ENCODE data around the gene CCDC3.

The CCDC3 gene

DNA sequence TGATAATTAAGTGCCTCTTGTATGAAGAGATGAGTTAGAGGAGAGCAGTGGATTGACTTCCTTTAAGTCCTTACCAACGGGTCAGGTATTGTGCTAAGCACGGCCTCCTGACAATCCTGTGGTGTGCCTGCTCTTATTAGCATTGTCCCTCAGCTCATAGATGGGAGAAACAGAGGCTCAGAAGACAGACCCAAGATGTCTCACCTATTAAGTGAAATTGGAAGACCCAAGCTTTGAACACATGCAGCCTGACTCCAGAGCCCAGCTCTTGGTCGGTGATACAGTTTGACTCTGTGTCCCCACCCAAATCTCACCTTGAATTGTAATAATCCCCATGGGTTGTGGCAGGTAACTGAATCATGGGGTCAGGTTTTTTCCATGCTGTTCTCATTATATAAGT, 53.8 kb downstream of the CCDC3 start:
- no peak overlapping the region for H3K27ac ChIP-seq
- no peaks in the 10 kb centered on the region for H3K9me3 ChIP-seq (ENCODE audit: severe bottlenecking)
- H3K36me3 ChIP-seq: no peaks in the 10 kb centered on the region
- no peak overlapping the region for H3K4me3 ChIP-seq (ENCODE audit: low read depth, low read length)
- no peak for DNase-seq
- no peaks in the 10 kb centered on the region for H3K27me3 ChIP-seq (ENCODE audit: insufficient read depth, low read depth, severe bottlenecking)
- TF ChIP-seq CTCF (IDR thresholded peaks at IDR 0.05; ENCODE audit: low read depth, low read length): no peak

GRCh38 chr10:12946372-12946771, 55.1 kb downstream of the CCDC3 start:
- Histone ChIP-seq H3K27me3 (ENCODE audit: insufficient read depth, low read depth, severe bottlenecking) (no peaks in the 10 kb centered on the region), H3K4me3 (ENCODE audit: low read depth, low read length) (no peak overlapping the region), H3K36me3 (no peaks in the 10 kb centered on the region), H3K9me3 (ENCODE audit: severe bottlenecking) (no peaks in the 10 kb centered on the region), H3K27ac (no peak overlapping the region)
- no peak for DNase-seq
- TF ChIP-seq CTCF (IDR thresholded peaks at IDR 0.05; ENCODE audit: low read depth, low read length): no peak

DNA sequence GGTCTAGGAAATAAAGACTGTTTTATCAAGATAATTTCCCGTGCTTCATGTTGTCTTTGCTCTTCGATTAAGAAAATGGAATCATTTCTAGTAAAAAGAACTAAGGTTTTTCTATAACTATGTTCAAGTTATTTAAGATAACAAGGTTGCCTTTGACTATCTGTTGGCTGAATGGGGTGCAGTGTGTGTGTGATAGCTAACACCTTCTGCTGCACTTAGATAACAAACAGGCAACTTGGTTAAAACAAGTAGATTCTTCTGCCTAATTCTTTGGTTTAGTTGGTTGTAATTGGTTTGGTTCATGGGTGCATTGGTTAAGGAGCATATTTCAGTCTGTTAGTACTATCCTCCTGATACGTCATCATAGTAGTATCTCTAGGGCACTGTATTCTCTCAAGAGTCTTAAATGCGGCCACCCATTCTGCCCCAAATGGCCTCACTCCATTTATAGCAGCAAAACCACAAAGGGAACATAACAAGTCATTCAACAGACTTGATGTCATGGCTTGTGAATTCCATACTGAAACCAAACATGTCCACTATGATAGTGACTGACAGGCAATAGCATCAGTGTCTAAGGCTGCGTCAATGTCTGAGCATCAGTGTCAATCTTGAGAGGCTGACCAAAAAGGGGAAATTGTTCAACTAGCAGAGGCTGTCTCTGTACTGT, 55.7 kb downstream of the CCDC3 start:
- no peak for TF ChIP-seq CTCF (IDR thresholded peaks at IDR 0.05; ENCODE audit: low read depth, low read length)

DNA sequence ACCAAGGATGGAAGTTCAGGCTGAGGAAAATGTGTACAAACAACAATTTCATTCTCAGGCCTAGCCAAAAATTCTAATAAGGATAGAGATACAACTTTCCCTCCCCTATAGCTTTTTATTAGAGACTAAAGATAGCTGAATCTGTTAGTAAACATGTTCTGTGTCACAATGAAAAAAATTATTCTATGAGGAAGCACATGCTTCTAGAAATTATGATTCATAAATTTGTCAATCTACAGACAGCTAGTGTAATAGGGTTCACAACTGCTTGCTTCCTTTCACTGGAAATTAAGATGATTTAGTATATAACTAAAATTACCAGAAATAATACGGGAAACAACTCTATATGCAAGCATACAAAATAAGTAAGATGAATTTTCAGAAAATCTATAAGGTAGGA, 56.6 kb downstream of the CCDC3 start:
- Histone ChIP-seq H3K9me3 (ENCODE audit: severe bottlenecking) (no peaks in the 10 kb centered on the region), H3K4me3 (ENCODE audit: low read depth, low read length) (no peak overlapping the region), H3K27ac (no peak overlapping the region), H3K36me3 (no peaks in the 10 kb centered on the region), H3K27me3 (ENCODE audit: insufficient read depth, low read depth, severe bottlenecking) (no peaks in the 10 kb centered on the region)
- no peak for DNase-seq
- no peak for TF ChIP-seq CTCF (IDR thresholded peaks at IDR 0.05; ENCODE audit: low read depth, low read length)

More for the DNA sequence above, 55.7 kb downstream of the CCDC3 start:
- DNase-seq: no peak
- Histone ChIP-seq H3K27me3 (ENCODE audit: insufficient read depth, low read depth, severe bottlenecking) (no peaks in the 10 kb centered on the region), H3K27ac (no peak overlapping the region), H3K9me3 (ENCODE audit: severe bottlenecking) (no peaks in the 10 kb centered on the region), H3K36me3 (no peaks in the 10 kb centered on the region), H3K4me3 (ENCODE audit: low read depth, low read length) (no peak overlapping the region)

- Histone ChIP-seq H3K36me3 (no peaks in the 10 kb centered on the region), H3K27ac (no peak overlapping the region), H3K4me3 (ENCODE audit: low read depth, low read length) (no peak overlapping the region), H3K9me3 (ENCODE audit: severe bottlenecking) (no peaks in the 10 kb centered on the region), H3K27me3 (ENCODE audit: insufficient read depth, low read depth, severe bottlenecking) (no peaks in the 10 kb centered on the region)
- no peak for TF ChIP-seq CTCF (IDR thresholded peaks at IDR 0.05; ENCODE audit: low read depth, low read length)
- no peak for DNase-seq
Measured at GRCh38 chr10:12943425-12943824, 58.1 kb downstream of the CCDC3 start.

DNA sequence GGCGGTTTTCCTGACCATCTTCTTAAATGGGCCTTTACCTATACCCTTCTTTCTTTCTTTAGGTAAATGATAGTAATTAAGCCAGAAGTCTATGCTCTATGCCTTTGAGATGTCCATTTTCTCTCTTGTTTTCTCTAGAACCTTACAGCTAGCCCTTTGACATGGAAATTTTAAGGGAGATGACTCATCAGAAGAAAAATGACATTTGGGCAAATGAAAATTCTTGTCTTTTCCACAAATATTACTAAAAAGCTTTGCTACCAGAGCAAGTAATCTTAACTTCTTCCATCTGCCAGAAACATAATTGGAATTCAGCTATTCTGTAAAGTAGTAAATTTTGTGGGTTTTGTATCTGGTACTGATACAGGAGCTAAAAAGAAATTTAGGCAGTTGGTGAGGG, 59.5 kb downstream of the CCDC3 start:
- H3K4me3 ChIP-seq (ENCODE audit: low read depth, low read length): no peak overlapping the region
- no peak for DNase-seq
- H3K9me3 ChIP-seq (ENCODE audit: severe bottlenecking): no peaks in the 10 kb centered on the region
- H3K27ac ChIP-seq: no peak overlapping the region
- no peaks in the 10 kb centered on the region for H3K36me3 ChIP-seq
- H3K27me3 ChIP-seq (ENCODE audit: insufficient read depth, low read depth, severe bottlenecking): no peaks in the 10 kb centered on the region
- TF ChIP-seq CTCF (IDR thresholded peaks at IDR 0.05; ENCODE audit: low read depth, low read length): no peak

Data from WERI-Rb-1 (cell line).